ENCODE measurements around the gene C1orf116.

C1orf116 gene

DNA sequence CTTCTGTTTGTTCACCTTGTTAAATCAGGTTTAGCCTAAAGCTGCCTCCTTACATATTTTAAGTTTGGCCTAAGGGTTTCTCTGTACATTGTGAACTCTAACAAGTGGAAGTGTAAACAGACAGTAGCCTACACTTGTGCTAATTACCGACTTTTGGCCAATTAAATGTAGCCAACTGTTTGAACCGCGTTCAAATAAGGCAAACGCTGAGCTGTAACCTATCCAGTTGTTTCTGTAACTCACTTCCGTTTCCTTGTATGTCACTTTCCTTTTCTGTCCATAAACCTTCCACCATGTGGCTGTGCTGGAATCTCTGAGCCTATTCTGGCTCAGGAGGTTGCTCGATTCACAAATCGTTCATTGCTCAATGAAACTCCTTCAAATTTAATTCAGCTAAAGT, 54.3 kb downstream of the C1orf116 start:
- Mint-ChIP-seq H3K4me3 (no peak overlapping the region), H3K36me3 (no peaks in the 10 kb centered on the region), H3K9me3 (no peaks in the 10 kb centered on the region), H3K27ac (no peak overlapping the region), H3K4me1 (no peaks in the 10 kb centered on the region)
- ATAC-seq = no peak
- no peak for DNase-seq (ENCODE audit: low spot score in 2 of 2)

DNA sequence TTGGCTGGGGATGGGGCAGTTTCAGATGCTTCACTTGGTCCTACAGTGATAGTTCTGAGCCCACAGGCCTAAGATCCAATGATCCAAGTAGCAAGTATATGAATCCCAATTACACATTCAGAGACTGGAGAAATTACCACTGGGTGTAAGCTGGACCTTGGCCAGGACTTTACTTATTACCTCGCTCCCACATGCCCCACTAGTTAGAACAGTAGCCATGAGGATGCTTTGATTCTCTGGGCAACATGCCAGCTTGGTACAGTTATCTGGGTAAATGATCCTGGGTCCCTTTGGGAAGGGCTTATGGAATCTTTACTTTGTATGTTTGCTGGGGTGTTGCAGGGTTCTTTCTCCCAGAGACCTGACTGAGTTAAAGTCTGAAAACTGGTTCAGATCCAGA, 57.2 kb downstream of the C1orf116 start:
- no peak for DNase-seq (ENCODE audit: low spot score in 2 of 2)
- Mint-ChIP-seq H3K4me3 (no peak overlapping the region), H3K9me3 (no peaks in the 10 kb centered on the region), H3K4me1 (no peaks in the 10 kb centered on the region), H3K36me3 (no peaks in the 10 kb centered on the region), H3K27ac (no peak overlapping the region)
- ATAC-seq = no peak

DNA sequence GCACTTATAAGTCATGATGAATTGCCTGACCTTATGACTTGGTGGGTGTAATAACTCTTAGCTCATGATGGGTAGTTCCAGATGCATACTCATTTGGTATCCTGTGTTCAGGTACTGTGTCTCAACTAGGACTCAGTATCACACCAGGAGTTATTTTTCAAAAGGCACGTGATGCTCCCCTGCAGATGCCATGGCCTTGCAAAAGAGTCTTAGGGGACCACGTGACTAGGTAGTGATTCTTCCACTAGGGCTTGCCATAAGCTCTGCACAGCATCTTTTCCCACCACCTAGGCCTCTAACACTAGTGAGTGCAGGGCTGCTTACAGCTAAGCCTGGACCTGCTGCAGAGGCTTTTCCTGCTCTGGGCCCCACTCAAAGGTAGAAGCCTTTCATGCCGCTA, 58.4 kb downstream of the C1orf116 start:
- DNase-seq (ENCODE audit: low spot score in 2 of 2) (no peak), ATAC-seq (no peak)
- Mint-ChIP-seq H3K36me3 (no peaks in the 10 kb centered on the region), H3K4me1 (no peaks in the 10 kb centered on the region), H3K9me3 (no peaks in the 10 kb centered on the region), H3K27ac (no peak overlapping the region), H3K4me3 (no peak overlapping the region)

DNA sequence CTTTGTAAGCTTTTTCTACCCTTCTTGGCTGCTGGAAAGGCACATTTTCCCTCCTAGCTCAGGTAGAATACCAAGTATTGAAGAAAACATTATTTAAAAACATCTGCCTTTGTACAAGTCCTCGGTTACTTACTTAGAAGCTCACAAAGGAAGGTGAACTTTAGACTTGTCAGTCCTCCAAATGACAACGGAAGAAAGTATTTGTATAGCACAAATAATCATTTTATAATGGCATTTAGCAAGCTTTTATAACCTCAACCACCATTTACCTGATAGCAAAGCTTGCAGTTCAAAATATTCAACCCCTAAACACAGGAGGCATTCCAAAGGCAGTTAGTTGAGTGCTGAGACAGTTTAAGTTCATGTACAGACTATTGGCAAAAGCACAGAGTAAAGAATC, 59.8 kb downstream of the C1orf116 start:
- H3K9me3 Mint-ChIP-seq = no peaks in the 10 kb centered on the region
- no peaks in the 10 kb centered on the region for H3K36me3 Mint-ChIP-seq
- peaks cover 3% of the 10 kb centered on the region for H3K4me1 Mint-ChIP-seq
- no peak for DNase-seq (ENCODE audit: low spot score in 2 of 2)
- ATAC-seq = no peak
- no peak overlapping the region for H3K27ac Mint-ChIP-seq
- no peak overlapping the region for H3K4me3 Mint-ChIP-seq

DNA sequence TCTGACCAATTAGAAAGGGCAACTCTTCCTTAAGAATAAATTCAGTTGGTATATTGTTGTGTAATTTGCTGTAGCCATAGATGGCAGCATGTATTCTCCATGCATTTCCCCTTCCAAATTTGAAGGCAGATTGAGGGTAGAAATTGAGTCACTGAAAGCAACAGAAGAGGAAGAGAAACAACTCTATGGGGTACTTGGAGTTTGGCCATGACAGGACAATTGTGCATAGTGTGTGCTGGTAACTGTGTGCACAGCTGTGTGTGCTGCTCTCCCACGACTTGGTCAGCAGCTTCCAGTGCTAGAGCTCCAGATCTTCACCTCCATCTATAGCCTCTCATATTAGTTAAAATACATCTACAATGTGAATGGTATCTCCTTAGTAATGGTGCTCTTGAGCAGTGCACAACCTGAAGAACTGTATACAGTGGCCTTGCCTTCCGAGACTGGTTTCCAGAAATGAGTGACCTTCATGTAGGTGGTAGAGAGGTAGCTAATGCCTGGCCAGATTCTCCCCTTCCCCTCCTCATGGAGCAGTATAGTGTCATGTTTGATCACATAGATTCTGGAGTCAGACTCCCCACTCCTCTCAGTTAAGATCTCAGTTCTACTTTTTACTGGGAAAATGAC, 61.4 kb downstream of the C1orf116 start:
- peaks cover 11% of the 10 kb centered on the region for H3K4me1 Mint-ChIP-seq
- H3K4me3 Mint-ChIP-seq = no peak overlapping the region
- H3K36me3 Mint-ChIP-seq = no peaks in the 10 kb centered on the region
- DNase-seq (ENCODE audit: low spot score in 2 of 2) (no peak), ATAC-seq (no peak)
- H3K27ac Mint-ChIP-seq = no peak overlapping the region
- H3K9me3 Mint-ChIP-seq = no peaks in the 10 kb centered on the region

DNA sequence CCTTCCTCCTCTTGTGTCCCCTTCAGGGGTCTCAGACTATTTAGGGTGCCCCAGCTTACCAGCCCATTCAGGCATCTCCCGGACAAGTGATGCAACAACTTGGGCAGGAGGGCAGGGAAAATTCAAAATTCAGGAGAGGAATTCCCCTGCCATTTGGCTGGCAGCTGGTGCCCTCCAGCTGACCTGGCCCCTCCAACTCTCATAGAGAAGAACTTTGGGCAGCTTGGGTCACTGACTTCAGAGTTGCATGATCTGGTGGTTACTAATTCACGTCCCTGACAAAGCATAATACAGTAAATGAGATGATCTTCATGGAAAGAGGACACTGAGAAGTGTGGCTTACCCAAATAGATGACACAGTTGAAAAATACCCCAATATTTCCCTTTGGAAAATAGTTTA, 62.1 kb downstream of the C1orf116 start, which contains the start of gene FCAMR:
TSS of gene FCAMR (minus strand) at position 15 of the 400 bp plus-strand sequence. CDS start 335 bp downstream, outside the sequence.
- Mint-ChIP-seq H3K4me1 (peaks cover 11% of the 10 kb centered on the region), H3K9me3 (no peaks in the 10 kb centered on the region), H3K4me3 (no peak within 1 kb of the TSS), H3K27ac (no peak within 1 kb of the TSS), H3K36me3 (no peaks in the 10 kb centered on the region)
- ATAC-seq (no peak), DNase-seq (ENCODE audit: low spot score in 2 of 2) (no peak)

DNA sequence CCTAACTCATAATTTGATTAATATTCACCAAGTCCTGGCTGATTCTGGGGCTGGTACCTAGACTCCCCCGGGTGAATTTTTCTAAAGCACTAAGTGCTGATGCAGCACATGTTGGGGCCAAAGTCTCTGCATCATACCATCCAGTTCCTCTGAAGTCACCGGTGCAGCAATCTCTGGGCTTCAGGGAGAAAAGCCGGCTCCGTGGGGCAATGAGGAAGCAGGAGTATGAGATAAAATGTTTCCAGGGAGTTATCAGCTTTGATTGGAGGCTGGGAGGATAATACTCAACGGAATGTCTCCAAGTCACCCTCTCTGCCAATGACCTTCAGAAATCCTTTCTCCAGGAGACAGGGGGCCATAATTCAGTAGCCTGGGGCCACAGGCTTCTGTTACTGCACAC, 63.5 kb downstream of the C1orf116 start:
- H3K27ac Mint-ChIP-seq = no peak overlapping the region
- DNase-seq (ENCODE audit: low spot score in 2 of 2) (no peak), ATAC-seq (no peak)
- no peaks in the 10 kb centered on the region for H3K9me3 Mint-ChIP-seq
- H3K4me3 Mint-ChIP-seq = no peak overlapping the region
- H3K36me3 Mint-ChIP-seq = no peaks in the 10 kb centered on the region
- peaks cover 11% of the 10 kb centered on the region for H3K4me1 Mint-ChIP-seq
